Measurements from ENCODE around the gene ZNF555. TPM values are rescaled to one million over a fixed set of nuclear protein-coding genes. Genes with fewer than 3 reads are reported as not detected.

The ZNF555 gene
- total RNA-seq, 4 donors from 2014 or later: 2.6 to 6.4 (median 3.9) TPM

DNA sequence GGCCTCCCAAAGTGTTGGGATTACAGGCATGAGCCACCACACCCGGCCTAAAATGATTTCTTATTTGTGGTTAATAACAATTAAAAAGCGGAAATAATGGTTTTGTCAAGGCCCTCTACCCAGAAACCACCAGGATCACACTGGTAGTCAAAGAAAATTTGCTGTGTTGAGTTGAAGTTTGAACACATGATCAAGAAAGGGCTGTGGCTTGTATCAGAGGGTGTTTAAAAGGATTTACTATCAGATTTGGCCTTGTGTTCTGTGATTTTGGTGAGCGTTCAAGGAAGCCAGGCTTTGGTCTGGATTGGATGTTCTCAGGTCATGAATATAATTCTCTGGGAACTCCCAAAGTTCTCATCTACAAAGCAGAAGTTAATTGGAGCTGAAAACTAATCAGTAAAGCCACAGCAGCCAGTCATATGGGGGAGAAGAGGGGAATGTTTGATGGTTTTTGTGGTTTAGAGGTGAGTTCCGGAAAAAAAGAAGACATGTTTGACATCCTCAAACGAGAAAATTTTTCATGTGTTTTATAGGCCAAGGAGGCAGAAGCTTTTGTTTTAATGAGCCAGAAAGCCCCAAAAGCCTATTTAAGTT lies 15.3 kb downstream of the ZNF555 start:
- peaks cover 0 to 45% (median 15%) of the 10 kb centered on the region in 4 donors for H3K36me3 ChIP-seq
- in situ Hi-C loops (cut with MboI; ENCODE audit: low pct_ligation_motif_present in 1 of 4, low pct_unique_long_range_greater_than_20kb in 1 of 4, low sequenced_read_pairs in 3 of 4): no loop called here
- 83 to 90% methylated on average over 2 to 5 of the region's 5 CpGs for WGBS, 2 donors (ENCODE audit: low coverage in 1 of 2)

GRCh38 chr19:2858864-2859263 lies 17.6 kb downstream of the ZNF555 start:
- 83 to 89% methylated on average over 9 to 27 of the region's 27 CpGs for WGBS, 2 donors (ENCODE audit: low coverage in 1 of 2)
- no peaks in the 10 kb centered on the region for H3K27me3 ChIP-seq
- peaks cover 0 to 22% (median 0%) of the 10 kb centered on the region in 4 donors for H3K36me3 ChIP-seq
- DNase-seq: no peak
- H3K4me1 ChIP-seq: no peaks in the 10 kb centered on the region
- no peak overlapping the region for H3K27ac ChIP-seq
- no peak overlapping the region for H3K4me3 ChIP-seq
- H3K9me3 ChIP-seq: peaks cover 26 to 45% of the 10 kb centered on the region in 2 donors
- intact Hi-C loops (cut with DNase I; ENCODE audit: low total_unique reads): no loop called here
- TF ChIP-seq, protein P1, sequence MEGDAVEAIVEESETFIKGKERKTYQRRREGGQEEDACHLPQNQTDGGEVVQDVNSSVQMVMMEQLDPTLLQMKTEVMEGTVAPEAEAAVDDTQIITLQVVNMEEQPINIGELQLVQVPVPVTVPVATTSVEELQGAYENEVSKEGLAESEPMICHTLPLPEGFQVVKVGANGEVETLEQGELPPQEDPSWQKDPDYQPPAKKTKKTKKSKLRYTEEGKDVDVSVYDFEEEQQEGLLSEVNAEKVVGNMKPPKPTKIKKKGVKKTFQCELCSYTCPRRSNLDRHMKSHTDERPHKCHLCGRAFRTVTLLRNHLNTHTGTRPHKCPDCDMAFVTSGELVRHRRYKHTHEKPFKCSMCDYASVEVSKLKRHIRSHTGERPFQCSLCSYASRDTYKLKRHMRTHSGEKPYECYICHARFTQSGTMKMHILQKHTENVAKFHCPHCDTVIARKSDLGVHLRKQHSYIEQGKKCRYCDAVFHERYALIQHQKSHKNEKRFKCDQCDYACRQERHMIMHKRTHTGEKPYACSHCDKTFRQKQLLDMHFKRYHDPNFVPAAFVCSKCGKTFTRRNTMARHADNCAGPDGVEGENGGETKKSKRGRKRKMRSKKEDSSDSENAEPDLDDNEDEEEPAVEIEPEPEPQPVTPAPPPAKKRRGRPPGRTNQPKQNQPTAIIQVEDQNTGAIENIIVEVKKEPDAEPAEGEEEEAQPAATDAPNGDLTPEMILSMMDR (IDR thresholded peaks at IDR 0.05): no peak
- TF ChIP-seq POLR2A (IDR thresholded peaks at IDR 0.05): no peak
- TF ChIP-seq POLR2AphosphoS5 (IDR thresholded peaks at IDR 0.05): no peak
- no peak for TF ChIP-seq EP300 (IDR thresholded peaks at IDR 0.05; ENCODE audit: low read depth)
- in situ Hi-C loops (cut with MboI; ENCODE audit: low pct_ligation_motif_present in 1 of 4, low pct_unique_long_range_greater_than_20kb in 1 of 4, low sequenced_read_pairs in 3 of 4): no loop called here

More for the DNA sequence above, 15.3 kb downstream of the ZNF555 start:
- Histone ChIP-seq H3K9me3 (peaks cover 48 to 68% of the 10 kb centered on the region in 2 donors), H3K27me3 (no peaks in the 10 kb centered on the region), H3K27ac (no peak overlapping the region), H3K4me3 (no peak overlapping the region), H3K4me1 (no peaks in the 10 kb centered on the region)
- TF ChIP-seq POLR2A (IDR thresholded peaks at IDR 0.05): no peak
- TF ChIP-seq POLR2AphosphoS5 (IDR thresholded peaks at IDR 0.05): no peak
- TF ChIP-seq, protein P1 (IDR thresholded peaks at IDR 0.05): no peak
- TF ChIP-seq EP300 (IDR thresholded peaks at IDR 0.05; ENCODE audit: low read depth): no peak
- DNase-seq: no peak
- intact Hi-C loops (cut with DNase I; ENCODE audit: low total_unique reads): no loop called here

- H3K4me1 ChIP-seq: no peaks in the 10 kb centered on the region
- 72 to 76% methylated on average over 4 to 10 of the region's 10 CpGs for WGBS, 2 donors (ENCODE audit: low coverage in 1 of 2)
- TF ChIP-seq, protein P1 (IDR thresholded peaks at IDR 0.05): no peak
- TF ChIP-seq POLR2AphosphoS5 (IDR thresholded peaks at IDR 0.05) (no peak), POLR2A (IDR thresholded peaks at IDR 0.05) (no peak), EP300 (IDR thresholded peaks at IDR 0.05; ENCODE audit: low read depth) (no peak)
- intact Hi-C loops (cut with DNase I; ENCODE audit: low total_unique reads): no loop called here
- no peak overlapping the region for H3K27ac ChIP-seq
- no peaks in the 10 kb centered on the region for H3K36me3 ChIP-seq
- in situ Hi-C loops (cut with MboI; ENCODE audit: low pct_ligation_motif_present in 1 of 4, low pct_unique_long_range_greater_than_20kb in 1 of 4, low sequenced_read_pairs in 3 of 4): no loop called here
- H3K9me3 ChIP-seq: peaks cover 0 to 5% of the 10 kb centered on the region in 2 donors
- DNase-seq: no peak
- H3K4me3 ChIP-seq: no peak overlapping the region
- no peaks in the 10 kb centered on the region for H3K27me3 ChIP-seq
Measured at GRCh38 chr19:2863816-2864215, 22.5 kb downstream of the ZNF555 start.

- Histone ChIP-seq H3K27me3 (no peaks in the 10 kb centered on the region), H3K4me3 (no peak overlapping the region), H3K4me1 (no peaks in the 10 kb centered on the region), H3K9me3 (no peaks in the 10 kb centered on the region), H3K27ac (no peak overlapping the region), H3K36me3 (no peaks in the 10 kb centered on the region)
- intact Hi-C loops (cut with DNase I; ENCODE audit: low total_unique reads) (no loop called here), in situ Hi-C loops (cut with MboI; ENCODE audit: low pct_ligation_motif_present in 1 of 4, low pct_unique_long_range_greater_than_20kb in 1 of 4, low sequenced_read_pairs in 3 of 4) (loop anchor here in 1 of 4 donors (5.0 kb wide), 1 partner anchor 213 kb away; no protein-coding TSS in a partner anchor)
- TF ChIP-seq POLR2A (IDR thresholded peaks at IDR 0.05): no peak
- no peak for TF ChIP-seq POLR2AphosphoS5 (IDR thresholded peaks at IDR 0.05)
- no peak for TF ChIP-seq EP300 (IDR thresholded peaks at IDR 0.05; ENCODE audit: low read depth)
- TF ChIP-seq, protein P1 (IDR thresholded peaks at IDR 0.05): no peak
- 54 to 58% methylated on average over 8 to 12 of the region's 12 CpGs for WGBS, 2 donors (ENCODE audit: low coverage in 1 of 2)
- no peak for DNase-seq
Measured at GRCh38 chr19:2865334-2866100, 24.2 kb downstream of the ZNF555 start.

Measured in transverse colon (tissue), 4 donors.